DMS153 (cell line): Measurements from ENCODE around the gene DMBT1.
A peak's percentile ranks its signal among the peaks of the same experiment; 100 is the strongest.

Source experiments
- DNase-seq: peaks from one replicate; lab custom pipeline; 2025; lab: John Stamatoyannopoulos, UW

Gene DMBT1

DNA sequence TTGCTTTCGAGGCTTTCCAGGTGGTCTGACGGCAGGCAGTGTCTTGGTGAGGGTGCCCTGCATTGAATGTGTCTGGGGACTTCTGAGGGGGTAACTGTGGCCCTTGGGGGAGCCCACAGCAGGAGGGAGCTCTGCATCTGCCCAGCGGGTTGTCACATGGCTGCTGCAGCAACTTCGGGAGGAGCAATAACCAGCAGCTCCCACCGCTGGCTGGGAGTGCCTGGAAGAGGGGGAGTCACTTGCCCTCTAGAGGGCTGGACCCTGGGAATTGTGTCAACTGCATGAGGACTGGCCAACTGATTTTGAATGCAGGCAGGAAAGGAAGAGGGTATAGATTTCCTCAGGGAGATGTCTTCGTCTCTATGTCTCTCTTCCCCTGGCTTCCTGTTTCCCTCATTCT is 112.7 kb downstream of the DMBT1 start:
- DNase-seq: no peak

DNA sequence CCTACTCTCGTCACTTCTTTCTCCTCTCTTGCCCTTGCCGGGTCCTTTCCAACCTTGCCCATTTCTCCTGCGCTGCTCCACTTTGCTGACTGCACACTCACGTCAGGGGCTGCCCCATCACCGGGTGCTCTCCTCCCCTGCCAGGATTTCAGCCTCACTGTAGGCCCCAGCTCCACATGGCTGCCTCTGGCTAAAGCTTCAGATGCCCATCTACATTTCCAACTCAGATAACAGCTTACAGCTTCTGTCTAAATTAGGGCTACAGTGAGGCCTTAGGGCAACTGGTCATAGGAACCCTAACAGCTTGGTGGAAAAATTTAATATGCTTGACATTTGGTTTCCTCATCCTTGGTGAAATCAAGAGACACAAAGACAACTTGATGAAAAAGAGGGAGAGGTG is 113.2 kb downstream of the DMBT1 start:
- DNase-seq: no peak

DNA sequence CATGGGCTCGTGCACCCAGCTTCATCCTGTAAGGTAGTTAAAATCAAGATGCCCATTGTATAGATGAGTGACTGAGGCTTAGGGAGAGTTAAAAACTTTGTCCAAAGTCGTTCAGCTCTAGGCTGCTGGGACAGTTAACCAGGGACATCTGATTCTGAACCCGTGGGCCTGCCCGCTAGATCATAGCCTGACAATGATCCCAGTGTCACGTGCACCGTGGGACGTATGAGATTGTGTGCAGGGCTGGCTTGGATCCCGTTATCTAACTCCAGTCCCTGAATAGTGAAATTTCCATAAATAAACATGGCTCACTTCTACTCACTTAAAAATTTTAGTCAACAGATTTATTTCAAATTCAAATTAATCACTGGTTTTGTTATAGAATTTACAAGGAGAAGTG is 114.2 kb downstream of the DMBT1 start:
- DNase-seq: no peak

- no peak for DNase-seq
These were observed 114.7 kb downstream of the DMBT1 start for GRCh38 chr10:122675278-122675677.

DNA sequence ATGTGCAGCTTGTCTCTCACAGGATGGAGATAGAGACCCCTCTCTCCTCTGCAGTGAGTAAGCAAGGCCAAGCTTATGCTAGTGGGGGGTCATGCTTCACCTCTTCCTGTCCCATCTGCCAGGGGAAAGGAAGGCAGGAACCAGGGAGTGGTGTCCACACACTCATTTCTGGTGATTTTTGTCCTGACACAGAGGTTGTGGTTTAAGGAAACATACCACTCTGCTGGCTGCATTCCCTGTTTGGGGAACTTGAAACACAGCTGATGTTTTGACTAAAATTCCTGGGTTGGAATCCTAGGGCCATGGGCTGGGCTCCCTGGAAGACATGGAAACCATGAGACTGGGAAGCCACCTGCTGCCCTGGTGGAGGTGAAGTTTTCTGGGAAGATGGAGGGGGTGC is 117.7 kb downstream of the DMBT1 start:
- DNase-seq: no peak

- no peak for DNase-seq
These were observed 122.0 kb downstream of the DMBT1 start for GRCh38 chr10:122682522-122682921.

DNA sequence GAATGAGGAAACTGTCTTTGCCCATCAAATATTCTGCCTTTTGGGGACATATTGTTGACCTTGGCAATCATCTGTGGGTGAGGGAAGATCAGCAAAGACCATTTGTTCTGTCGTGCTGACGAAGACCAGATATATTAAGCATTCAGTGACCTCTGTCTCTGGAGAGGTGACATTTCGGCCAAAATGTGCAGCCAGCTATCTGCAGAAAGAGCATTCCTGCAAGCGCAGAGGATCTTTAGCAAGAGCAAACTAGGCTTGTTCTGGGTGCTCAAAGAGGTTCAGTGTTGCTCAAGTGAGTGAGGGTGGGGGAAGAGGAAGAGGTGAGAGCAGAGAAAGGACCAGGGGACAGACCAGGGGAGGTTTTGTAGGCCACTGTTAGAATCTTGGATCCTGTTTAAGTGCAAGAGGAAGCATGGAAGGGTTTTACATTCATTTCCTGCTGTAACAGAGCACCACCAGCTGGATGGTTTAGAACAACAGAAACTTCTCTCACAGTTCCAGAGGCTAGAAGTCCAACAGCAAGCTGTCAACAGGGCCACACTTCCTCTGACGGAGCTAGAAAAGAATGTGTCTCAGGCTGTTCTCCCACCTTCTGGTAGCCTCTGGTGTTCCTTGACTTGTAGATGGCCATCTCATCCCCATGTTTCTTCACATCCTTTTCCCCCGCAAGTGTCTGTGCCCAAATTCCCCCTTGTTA is 127.9 kb downstream of the DMBT1 start:
- peak; percentile 10 for DNase-seq

- no peak for DNase-seq
These were observed 128.7 kb downstream of the DMBT1 start for GRCh38 chr10:122689146-122689820.

DNA sequence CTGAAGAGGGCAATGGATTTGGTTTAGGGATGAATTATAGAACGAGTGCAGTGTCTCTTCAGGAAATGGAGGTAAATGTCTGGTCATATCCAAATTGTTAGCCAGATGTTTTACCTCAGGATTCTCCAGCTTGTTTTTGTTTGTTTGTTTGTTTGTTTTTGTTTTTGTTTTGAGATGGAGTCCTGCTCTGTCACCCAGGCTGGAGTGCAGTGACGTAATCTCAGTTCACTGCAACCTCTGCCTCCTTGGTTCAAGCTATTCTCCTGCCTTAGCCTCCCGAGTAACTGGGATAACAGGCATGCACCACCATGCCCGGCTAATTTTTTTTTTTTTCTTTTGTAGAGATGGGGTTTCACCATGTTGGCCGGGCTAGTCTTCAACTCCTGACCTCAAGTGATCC is 132.2 kb downstream of the DMBT1 start:
- DNase-seq: no peak
